H1 (cell line): ENCODE measurements around the gene ADGRB3. TPM values are rescaled to one million over a fixed set of nuclear protein-coding genes. Genes with fewer than 3 reads are reported as not detected.

Experiments
- EGR1 ChIP-seq: IDR thresholded peaks from 2 replicates; pipeline ENCODE4 v1.6.1; 2011; ENCODE audit warnings: low read depth, low read length, borderline replicate concordance
- EP300 ChIP-seq, 2 experiments: IDR thresholded peaks; 1 replicate in 1 of 2; 2 replicates in 1 of 2; pipeline ENCODE4 v1.6.1; 2011 to 2012; ENCODE audit warnings: low read depth in 2 of 2, low read length in 2 of 2, mild to moderate bottlenecking in 2 of 2, borderline replicate concordance in 1 of 2, inconsistent platforms in 1 of 2, moderate library complexity in 1 of 2
- EZH2 ChIP-seq: fragments of 200-600 bp; sonication (generic); IDR thresholded peaks from 2 replicates; pipeline ENCODE4 v1.7.1; 2012; ENCODE audit warnings: low read depth, mild to moderate bottlenecking, moderate library complexity, low read length, inconsistent platforms; ENCODE audit not compliant: severe bottlenecking
- JUND ChIP-seq: IDR thresholded peaks from 2 replicates; pipeline ENCODE4 v1.6.1; 2011; ENCODE audit warnings: mild to moderate bottlenecking, improper control_type of control experiment, low read length
- RXRA ChIP-seq: IDR thresholded peaks from 2 replicates; pipeline ENCODE4 v1.6.1; 2011; ENCODE audit warnings: low read depth, mild to moderate bottlenecking, low read length, moderate library complexity; ENCODE audit not compliant: insufficient read depth
- SP1 ChIP-seq: IDR thresholded peaks from 2 replicates; pipeline ENCODE4 v1.6.1; 2011; ENCODE audit warnings: low read depth, low read length
- ZNF274 ChIP-seq: IDR thresholded peaks from 2 replicates; pipeline ENCODE4 v1.7.0; 2012; ENCODE audit warnings: low read length, borderline replicate concordance; ENCODE audit errors: extremely low read depth
- polyA plus RNA-seq, 7 experiments: library from polyadenylated mRNA; depleted of rRNA in 3 of 7; stranded (reverse) in 5 of 7; unstranded in 2 of 7; fragments of >200 nt in 5 of 7; fragments of 200-250 nt in 2 of 7; gene quantifications; 1 replicate in 5 of 7; 2 replicates in 1 of 7; 4 replicates in 1 of 7; pipeline versions ENCODE4 v1.2.1 to v1.2.3, GENCODE V29; 2011 to 2013; ENCODE audit warnings: missing spikeins in 2 of 7, mixed read lengths in 2 of 7
- total RNA-seq: library from RNA; stranded (reverse); fragmentation: NEBNext Ultra II Directional; extraction: Animal tissue kit (Norgen Biotek cat#: 25700); gene quantifications from 2 replicates; pipeline ENCODE4 v1.2.1, GENCODE V29; 2021

The ADGRB3 gene
- total and polyA plus RNA-seq, 2 of the 8 experiments (the other 6 are each of a cell fraction or from before 2014, with no cell fraction given), result 0.35 to 1.2 TPM

DNA sequence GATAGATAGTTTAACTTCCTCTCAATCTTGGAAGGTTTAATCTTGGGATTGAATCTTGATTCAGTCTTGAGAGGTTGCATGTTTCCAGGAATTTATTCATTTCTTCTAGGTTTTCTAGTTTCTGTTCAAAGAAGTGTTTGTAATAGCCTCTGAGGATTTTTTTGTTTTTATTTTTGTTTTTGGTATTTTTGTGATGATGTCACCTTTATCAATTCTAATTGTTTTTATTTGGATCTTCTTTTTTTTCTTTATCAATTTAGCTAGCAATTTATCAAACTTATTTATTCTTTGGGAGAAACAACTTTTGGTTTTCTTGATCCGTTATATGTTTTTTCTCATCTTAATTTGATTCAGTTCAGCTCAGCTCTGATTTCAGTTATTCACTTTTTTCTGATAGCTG, 41.5 kb upstream of the ADGRB3 start (continued):
- TF ChIP-seq EP300 (IDR thresholded peaks at IDR 0.05; ENCODE audit: borderline replicate concordance in 1 of 2, low read depth in 2 of 2, low read length in 2 of 2) (no peak), EZH2 (no peak), ZNF274 (no peak), EGR1 (no peak), JUND (no peak), RXRA (no peak), SP1 (no peak)
